T-cell (primary cell): ENCODE measurements around the gene PPP4R1. TPM values are rescaled to one million over a fixed set of nuclear protein-coding genes. Genes with fewer than 3 reads are reported as not detected.

Experiments used
- ATAC-seq, 4 experiments: fragments of 200-7000 bp in 3 of 4; fragments of 150-1000 bp in 1 of 4; cut with Tn5 transposase; replicated peaks in 1 of 4; 1 replicate in 3 of 4; 2 replicates in 1 of 4; pipeline ENCODE4 v1.10.0; 2021; ENCODE audit warnings: moderate library complexity in 3 of 4, mild to moderate bottlenecking in 2 of 4, moderate number of reproducible peaks in 1 of 4
- CTCF ChIA-PET, 2 donors: fragments of 300-600 bp; sonication (Branson Sonifier 250); formaldehyde crosslinking; loops; one replicate each; lab custom pipeline; 2022; ENCODE audit warnings: antibody characterized with exemption in 2 of 2; lab: Charles Lee
- POLR2A ChIA-PET, 2 donors: fragments of 300-600 bp; sonication (Branson Sonifier 250); formaldehyde crosslinking; loops; one replicate each; lab custom pipeline; 2022; ENCODE audit warnings: antibody characterized with exemption in 2 of 2; lab: Charles Lee
- DNase-seq, 35 experiments: peaks; one replicate each; pipeline versions ENCODE4 v3.0.0 to v3.0.0-alpha.2; 2013 to 2023
- H3K27ac ChIP-seq: one replicate; pipeline ENCODE4 v1.5.1; 2013; ENCODE audit warnings: low read length
- H3K27me3 ChIP-seq, 2 experiments: replicated peaks in 1 of 2; 1 replicate in 1 of 2; 2 replicates in 1 of 2; pipeline versions ENCODE4 v1.6.1 to v1.7.0; 2013; ENCODE audit warnings: low read length in 1 of 2, mixed read lengths in 1 of 2; ENCODE audit not compliant: control insufficient read depth in 2 of 2, insufficient read depth in 2 of 2; ENCODE audit errors: extremely low read depth in 1 of 2
- H3K36me3 ChIP-seq, 2 donors: 1 replicate in 1 of 2; 2 replicates in 1 of 2; pipeline versions ENCODE4 v1.6.1 to v1.7.0; 2013; ENCODE audit warnings: low read length in 1 of 2; ENCODE audit not compliant: control insufficient read depth in 2 of 2, insufficient read depth in 1 of 2; ENCODE audit errors: extremely low read depth in 1 of 2
- H3K4me1 ChIP-seq, 2 experiments: 1 replicate in 1 of 2; 2 replicates in 1 of 2; pipeline versions ENCODE4 v1.6.1 to v1.7.0; 2013; ENCODE audit warnings: low read length in 2 of 2, mixed read lengths in 1 of 2; ENCODE audit not compliant: insufficient read depth in 2 of 2, control insufficient read depth in 1 of 2; ENCODE audit errors: extremely low read depth in 1 of 2
- H3K4me3 ChIP-seq, 2 donors: 1 replicate in 1 of 2; 2 replicates in 1 of 2; pipeline versions ENCODE4 v1.5.1 to v1.7.0; 2013; ENCODE audit warnings: mild to moderate bottlenecking in 2 of 2, low read length in 1 of 2, moderate library complexity in 1 of 2; ENCODE audit not compliant: control insufficient read depth in 1 of 2; ENCODE audit errors: extremely low read depth in 1 of 2
- H3K9me3 ChIP-seq: 2 replicates; pipeline ENCODE4 v1.7.0; 2013
- H3K27ac Mint-ChIP-seq, 2 donors: one replicate each; pipeline ENCODE4 v1.8.0; 2020 to 2021; ENCODE audit warnings: mild to moderate bottlenecking in 2 of 2, mixed read lengths in 2 of 2
- H3K27me3 Mint-ChIP-seq, 2 donors: one replicate each; pipeline ENCODE4 v1.8.0; 2021 to 2022; ENCODE audit warnings: mixed read lengths in 2 of 2
- H3K36me3 Mint-ChIP-seq: one replicate; pipeline ENCODE4 v1.8.0; 2021; ENCODE audit warnings: mixed read lengths
- H3K4me1 Mint-ChIP-seq, 3 donors: one replicate each; pipeline ENCODE4 v1.8.0; 2020 to 2022; ENCODE audit warnings: mixed read lengths in 3 of 3, mild to moderate bottlenecking in 1 of 3
- H3K4me3 Mint-ChIP-seq, 3 donors: one replicate each; pipeline ENCODE4 v1.8.0; 2020 to 2022; ENCODE audit warnings: mild to moderate bottlenecking in 3 of 3, mixed read lengths in 3 of 3, moderate library complexity in 3 of 3
- H3K9me3 Mint-ChIP-seq, 3 donors: one replicate each; pipeline ENCODE4 v1.8.0; 2020 to 2022; ENCODE audit warnings: mixed read lengths in 3 of 3
- WGBS: methylation state at CpG from one replicate; pipeline ENCODE4 v1.1.5; 2013; ENCODE audit warnings: missing lambda C conversion rate; ENCODE audit not compliant: insufficient coverage; 5-methylcytosine and 5-hydroxymethylcytosine counted together
- total RNA-seq, 35 experiments: library from RNA in 6 of 35; stranded (reverse) in 6 of 35; fragments of 120-200 nt in 1 of 35; gene quantifications; one replicate each; pipeline versions ENCODE4 v1.2.1 to v1.2.4 and lab custom pipeline; 2013 to 2026

Gene PPP4R1
- total RNA-seq, 5 donors from 2014 or later (not counting 1 experiment from before 2014, with no cell fraction given): 31.5 to 54.7 (median 44.4) TPM

DNA sequence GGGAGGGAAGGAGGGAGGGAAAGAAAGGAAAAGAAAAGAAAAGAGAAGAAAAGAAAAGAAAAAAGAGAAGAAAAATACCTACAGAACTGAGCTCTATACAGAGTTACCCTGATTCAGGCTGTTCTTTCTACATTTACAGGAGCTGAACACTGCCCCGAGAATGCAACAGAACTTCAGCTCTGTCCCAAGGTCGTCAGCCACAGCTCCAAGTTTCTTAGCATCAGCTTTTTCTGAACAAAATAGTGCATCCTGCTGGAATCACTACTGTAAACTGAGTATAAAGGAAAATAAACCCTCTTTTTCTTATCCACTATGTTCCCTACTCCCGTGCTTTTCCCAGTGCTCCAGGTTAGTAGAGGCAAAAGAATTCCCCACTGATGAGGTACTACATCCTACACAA is 4.7 kb upstream of the PPP4R1 start:
- Mint-ChIP-seq H3K36me3 (no peaks in the 10 kb centered on the region), H3K4me1 (peaks cover 0 to 16% (median 16%) of the 10 kb centered on the region in 3 donors), H3K27me3 (no peaks in the 10 kb centered on the region), H3K4me3 (no peak overlapping the region), H3K9me3 (no peaks in the 10 kb centered on the region), H3K27ac (no peak overlapping the region)
- Histone ChIP-seq H3K4me3 (no peak overlapping the region), H3K36me3 (no peaks in the 10 kb centered on the region), H3K27ac (no peak overlapping the region), H3K4me1 (peaks cover 2 to 7% of the 10 kb centered on the region in 2 experiments), H3K9me3 (no peaks in the 10 kb centered on the region), H3K27me3 (no peaks in the 10 kb centered on the region)
- no peak for DNase-seq
- ATAC-seq: no peak
- WGBS: 100% methylated on average over 2 of the region's 3 CpGs
- CTCF ChIA-PET: interaction anchor here in 1 of 2 donors (0.6 to 0.8 kb wide), 2 partner anchors 11 to 52 kb away, joined by 3 to 4 read pairs; no protein-coding TSS in a partner anchor
- POLR2A ChIA-PET: no interaction called here

- H3K36me3 Mint-ChIP-seq: peaks cover 1% of the 10 kb centered on the region
- Histone ChIP-seq H3K27me3 (no peaks in the 10 kb centered on the region), H3K36me3 (no peaks in the 10 kb centered on the region), H3K9me3 (no peaks in the 10 kb centered on the region), H3K4me3 (no peak overlapping the region), H3K27ac (no peak overlapping the region), H3K4me1 (peaks cover 10 to 11% of the 10 kb centered on the region in 2 experiments)
- H3K9me3 Mint-ChIP-seq: no peaks in the 10 kb centered on the region
- H3K4me3 Mint-ChIP-seq: no peak overlapping the region
- no peak for DNase-seq
- peak overlapping the region in 1 of 2 donors; percentile 45 for H3K27ac Mint-ChIP-seq
- ChIA-PET POLR2A (no interaction called here), CTCF (no interaction called here)
- H3K27me3 Mint-ChIP-seq: no peaks in the 10 kb centered on the region
- ATAC-seq: no peak
- peaks cover 17 to 33% (median 32%) of the 10 kb centered on the region in 3 donors for H3K4me1 Mint-ChIP-seq
- no CpG with 5 or more reads among the region's 5 CpGs for WGBS
These were observed 2.7 kb upstream of the PPP4R1 start for GRCh38 chr18:9617006-9617542.

GRCh38 chr18:9616049-9616448 is 1.7 kb upstream of the PPP4R1 start:
- no peaks in the 10 kb centered on the region for H3K27me3 ChIP-seq
- H3K4me3 ChIP-seq: no peak overlapping the region
- WGBS: 100% methylated on average over 2 of the region's 2 CpGs
- no peak overlapping the region for H3K27ac ChIP-seq
- peaks cover 0 to 3% of the 10 kb centered on the region in 2 donors for H3K36me3 ChIP-seq
- ChIA-PET POLR2A (interaction anchor here in 1 of 2 donors (0.6 kb wide), 1 partner anchor 9 kb away, joined by 3 read pairs; no protein-coding TSS in a partner anchor), CTCF (interaction anchor here (0.6 to 1.1 kb wide), 4 partner anchors 11 to 891 kb away, joined by 3 to 6 read pairs (median 4); no protein-coding TSS in a partner anchor)
- H3K36me3 Mint-ChIP-seq: peaks cover 7% of the 10 kb centered on the region
- DNase-seq (no peak), ATAC-seq (no peak)
- no peaks in the 10 kb centered on the region for H3K27me3 Mint-ChIP-seq
- H3K9me3 Mint-ChIP-seq: no peaks in the 10 kb centered on the region
- peaks cover 26 to 39% (median 35%) of the 10 kb centered on the region in 3 donors for H3K4me1 Mint-ChIP-seq
- H3K4me3 Mint-ChIP-seq: peak overlapping the region; percentile 73 to 82 (median 76)
- no peak overlapping the region for H3K27ac Mint-ChIP-seq
- peaks cover 10 to 11% of the 10 kb centered on the region in 2 experiments for H3K4me1 ChIP-seq
- H3K9me3 ChIP-seq: no peaks in the 10 kb centered on the region

DNA sequence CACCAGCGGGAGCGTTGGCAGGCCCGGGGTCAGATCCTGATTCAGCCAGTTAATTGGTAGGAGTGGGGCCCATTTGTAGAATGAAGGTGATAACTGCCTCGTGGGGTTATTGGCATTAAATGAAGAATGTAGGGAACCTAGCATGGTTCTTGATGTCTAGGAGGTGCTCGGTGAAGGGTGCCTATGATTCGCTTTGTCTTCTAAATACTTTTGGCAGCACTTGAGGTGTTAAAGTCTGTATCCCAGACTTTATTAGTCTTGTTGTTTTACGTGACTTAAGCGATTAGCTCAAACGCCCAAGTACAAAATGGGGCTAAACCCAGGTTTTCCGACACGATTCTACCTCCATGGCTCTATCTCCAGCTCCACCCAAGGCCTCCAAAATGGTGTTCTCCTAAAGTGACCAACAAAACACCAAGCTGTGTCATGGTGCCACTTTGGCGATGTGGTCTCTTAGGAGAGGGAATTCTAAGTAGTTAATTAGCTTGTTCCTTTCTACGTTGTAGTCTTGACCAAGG is 980 bp upstream of the PPP4R1 start:
- Histone ChIP-seq H3K27ac (peak overlapping the region; percentile 17), H3K27me3 (no peaks in the 10 kb centered on the region), H3K36me3 (peaks cover 0 to 4% of the 10 kb centered on the region in 2 donors), H3K4me3 (peak overlapping the region; percentile 55 to 59), H3K4me1 (peaks cover 10 to 11% of the 10 kb centered on the region in 2 experiments), H3K9me3 (no peaks in the 10 kb centered on the region)
- no peaks in the 10 kb centered on the region for H3K27me3 Mint-ChIP-seq
- H3K4me3 Mint-ChIP-seq: peak overlapping the region; percentile 73 to 82 (median 76)
- H3K36me3 Mint-ChIP-seq: peaks cover 10% of the 10 kb centered on the region
- WGBS: 49% methylated on average over 8 of the region's 13 CpGs
- H3K27ac Mint-ChIP-seq: peak overlapping the region; percentile 72 to 82
- DNase-seq (no peak), ATAC-seq (no peak)
- no peaks in the 10 kb centered on the region for H3K9me3 Mint-ChIP-seq
- ChIA-PET POLR2A (interaction anchor here in 1 of 2 donors (0.6 kb wide), 1 partner anchor 10 kb away, joined by 3 read pairs; no protein-coding TSS in a partner anchor), CTCF (interaction anchor here (0.6 to 1.1 kb wide), 3 partner anchors 12 to 890 kb away, joined by 3 to 6 read pairs (median 4); no protein-coding TSS in a partner anchor)
- H3K4me1 Mint-ChIP-seq: peaks cover 33 to 43% (median 39%) of the 10 kb centered on the region in 3 donors

- ChIA-PET CTCF (no interaction called here), POLR2A (no interaction called here)
- Histone ChIP-seq H3K4me3 (peak overlapping the region; percentile 77 to 80), H3K36me3 (peaks cover 0 to 4% of the 10 kb centered on the region in 2 donors), H3K4me1 (peaks cover 10 to 11% of the 10 kb centered on the region in 2 experiments), H3K27me3 (no peaks in the 10 kb centered on the region), H3K27ac (peak overlapping the region; percentile 55), H3K9me3 (no peaks in the 10 kb centered on the region)
- peak overlapping the region; percentile 92 to 95 for H3K27ac Mint-ChIP-seq
- no peaks in the 10 kb centered on the region for H3K27me3 Mint-ChIP-seq
- peaks cover 40 to 47% (median 40%) of the 10 kb centered on the region in 3 donors for H3K4me1 Mint-ChIP-seq
- peak overlapping the region; percentile 89 to 95 (median 92) for H3K4me3 Mint-ChIP-seq
- ATAC-seq (peak; percentile 13 to 40 (median 30)), DNase-seq (peak in 29 of 35 experiments; percentile 2 to 55 (median 14))
- peaks cover 10% of the 10 kb centered on the region for H3K36me3 Mint-ChIP-seq
- WGBS: under 1% methylated on average over 61 of the region's 78 CpGs
- H3K9me3 Mint-ChIP-seq: no peaks in the 10 kb centered on the region
These were observed 584 bp downstream of the PPP4R1 start for GRCh38 chr18:9613550-9614400.

GRCh38 chr18:9612977-9613376 is 1.4 kb downstream of the PPP4R1 start:
- no peak for ATAC-seq

More at GRCh38 chr18:9612977-9613376, 1.4 kb downstream of the PPP4R1 start:
- H3K4me3 ChIP-seq: peak overlapping the region in 1 of 2 donors; percentile 77
- H3K4me1 ChIP-seq: peaks cover 10 to 11% of the 10 kb centered on the region in 2 experiments
- no peak overlapping the region for H3K27ac ChIP-seq
- no peaks in the 10 kb centered on the region for H3K9me3 ChIP-seq
- peak overlapping the region; percentile 89 to 95 (median 92) for H3K4me3 Mint-ChIP-seq
- ChIA-PET POLR2A (no interaction called here), CTCF (no interaction called here)
- H3K27ac Mint-ChIP-seq: peak overlapping the region; percentile 92 to 95
- H3K9me3 Mint-ChIP-seq: no peaks in the 10 kb centered on the region
- no peaks in the 10 kb centered on the region for H3K27me3 ChIP-seq
- DNase-seq: peak in 1 of 35 experiments; percentile 24
- WGBS: 25% methylated on average over 1 of the region's 3 CpGs
- peaks cover 10% of the 10 kb centered on the region for H3K36me3 Mint-ChIP-seq
- peaks cover 0 to 4% of the 10 kb centered on the region in 2 donors for H3K36me3 ChIP-seq
- H3K4me1 Mint-ChIP-seq: peaks cover 44 to 55% (median 48%) of the 10 kb centered on the region in 3 donors
- H3K27me3 Mint-ChIP-seq: no peaks in the 10 kb centered on the region
